NCI-H345 (cell line): Measurements from ENCODE around the gene STMN3.
"Not testable (repeated sequence)": the region's sequence is repeated elsewhere in the genome, so short reads cannot be mapped to it uniquely, and the experiment has no call there.

Source experiments
- DNase-seq: peaks from one replicate; lab custom pipeline; 2025; lab: John Stamatoyannopoulos, UW

The STMN3 gene

GRCh38 chr20:63612276-63612931 is 40.8 kb downstream of the STMN3 start:
- no peak for DNase-seq

DNA sequence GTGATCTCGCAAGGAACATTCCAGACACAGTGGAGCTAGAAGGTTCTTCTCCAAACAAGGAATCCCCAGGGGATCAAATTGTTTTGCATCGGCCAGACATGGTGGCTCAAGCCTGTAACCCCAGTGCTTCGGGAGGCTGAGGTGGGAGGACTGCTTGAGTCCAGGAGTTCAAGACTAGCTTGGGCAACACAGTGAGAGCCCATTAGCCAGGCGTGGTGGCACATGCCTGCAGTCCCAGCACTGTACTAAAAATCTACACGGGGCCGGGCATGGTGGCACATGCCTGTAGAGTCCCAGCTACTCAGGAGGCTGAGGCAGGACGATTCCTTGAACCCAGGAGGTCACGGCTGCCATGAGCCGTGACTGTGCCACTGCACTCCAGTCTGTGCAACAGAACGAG is 41.6 kb downstream of the STMN3 start:
- DNase-seq, result no peak

GRCh38 chr20:63610581-63611435 is 42.4 kb downstream of the STMN3 start:
- DNase-seq, result no peak

DNA sequence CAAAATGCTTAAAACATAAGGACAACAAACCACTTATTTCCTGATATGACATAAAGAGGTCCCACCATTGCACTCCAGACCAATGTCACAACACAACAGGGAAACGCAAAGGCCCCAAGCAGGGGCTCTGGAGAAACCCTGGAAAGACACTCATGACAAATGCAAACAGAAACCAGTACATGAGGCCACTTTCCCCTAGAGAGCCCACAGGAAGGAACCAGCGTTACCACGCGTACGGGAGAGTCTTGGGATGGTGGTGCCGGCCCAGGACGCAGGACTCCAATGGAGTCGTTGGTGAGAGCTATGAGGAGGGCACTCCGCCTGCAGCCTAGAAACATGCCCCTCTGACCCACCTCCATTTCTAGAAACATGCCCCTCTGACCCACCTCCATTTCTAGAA is 46.5 kb downstream of the STMN3 start:
- DNase-seq, result no peak

DNA sequence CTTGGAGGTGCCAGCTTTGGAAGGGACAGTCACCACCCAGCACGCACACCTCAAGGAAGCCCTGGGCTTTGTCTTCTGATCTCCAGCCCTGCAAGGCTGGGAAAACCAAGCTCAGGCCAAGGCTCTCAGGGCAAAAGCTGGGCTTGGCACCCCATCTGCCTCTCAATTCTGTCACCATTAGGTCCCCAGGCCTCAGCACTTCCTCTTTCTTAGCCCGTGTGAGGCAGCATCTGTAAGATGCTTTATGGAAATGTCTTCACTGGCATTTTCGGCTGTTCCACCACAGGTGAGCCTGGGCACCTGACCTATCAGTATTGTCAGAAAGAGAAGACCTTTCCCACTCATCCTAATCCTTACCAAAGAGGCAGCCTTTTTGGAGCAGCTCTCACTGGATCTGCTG is 50.9 kb downstream of the STMN3 start:
- no peak for DNase-seq

- not testable (repeated sequence) for DNase-seq
Measured at GRCh38 chr20:63601679-63602078, 51.5 kb downstream of the STMN3 start.

- DNase-seq, result no peak
Measured at GRCh38 chr20:63599396-63600050, 53.7 kb downstream of the STMN3 start.

GRCh38 chr20:63598479-63599395 is 54.5 kb downstream of the STMN3 start:
- no peak for DNase-seq

GRCh38 chr20:63597651-63598478 is 55.4 kb downstream of the STMN3 start:
- DNase-seq, result no peak

DNA sequence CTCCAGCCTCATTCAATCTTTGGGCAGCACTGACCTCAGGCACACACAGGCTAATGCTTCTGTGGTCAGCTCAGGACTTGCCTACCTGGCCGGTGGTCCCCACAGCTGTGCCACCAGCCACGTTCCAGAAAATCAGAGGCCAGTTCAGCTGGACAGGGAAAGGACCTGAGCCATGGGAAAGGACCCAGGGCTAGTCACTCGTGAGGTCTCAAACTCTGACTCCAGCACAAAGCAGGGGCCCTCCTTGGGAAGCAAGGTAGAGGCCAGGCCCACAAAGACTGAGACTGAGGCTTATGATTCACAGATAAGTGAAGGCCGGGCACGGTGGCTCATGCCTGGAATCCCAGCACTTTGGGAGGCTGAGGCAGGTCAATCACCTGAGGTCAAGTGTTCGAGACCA is 56.8 kb downstream of the STMN3 start:
- DNase-seq, result no peak

DNA sequence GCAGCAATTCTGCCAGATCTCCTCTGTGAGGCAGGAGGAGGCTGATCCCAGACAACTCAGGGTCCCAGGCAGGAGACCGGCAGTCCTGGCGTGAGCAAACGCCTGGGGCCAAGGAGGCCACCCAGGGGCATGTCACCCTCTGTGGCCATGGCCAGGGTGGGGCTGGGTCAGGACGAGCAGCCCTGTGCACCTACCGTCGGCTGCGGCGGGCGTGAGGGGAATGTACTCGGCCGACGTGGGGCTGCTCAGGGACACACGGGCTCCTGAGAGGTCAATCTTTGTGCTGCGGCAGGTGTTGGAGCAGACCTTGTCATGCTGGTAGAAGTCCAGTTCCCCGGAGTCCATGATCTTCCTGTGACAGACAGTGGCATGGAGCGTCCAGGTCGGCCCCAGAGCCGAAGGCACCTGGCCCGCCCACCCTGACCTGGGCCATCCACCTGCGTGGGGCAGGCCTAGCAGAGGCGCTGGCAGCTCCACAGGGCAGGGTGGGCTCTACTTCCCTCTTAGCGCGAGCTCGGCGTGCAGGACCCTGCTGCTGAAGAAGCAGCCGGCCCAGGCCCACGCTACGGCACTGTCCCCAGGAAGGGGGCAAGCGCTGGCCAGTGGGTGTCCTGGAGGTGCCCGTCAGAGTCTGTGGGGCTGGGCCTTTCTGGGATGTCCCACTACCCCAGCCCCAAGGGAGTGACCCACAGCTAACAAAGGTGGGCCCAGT is 57.7 kb downstream of the STMN3 start:
- no peak for DNase-seq

GRCh38 chr20:63594043-63594561 is 59.1 kb downstream of the STMN3 start:
- no peak for DNase-seq

- DNase-seq, result no peak
Measured at GRCh38 chr20:63592661-63593060, 60.6 kb downstream of the STMN3 start.

DNA sequence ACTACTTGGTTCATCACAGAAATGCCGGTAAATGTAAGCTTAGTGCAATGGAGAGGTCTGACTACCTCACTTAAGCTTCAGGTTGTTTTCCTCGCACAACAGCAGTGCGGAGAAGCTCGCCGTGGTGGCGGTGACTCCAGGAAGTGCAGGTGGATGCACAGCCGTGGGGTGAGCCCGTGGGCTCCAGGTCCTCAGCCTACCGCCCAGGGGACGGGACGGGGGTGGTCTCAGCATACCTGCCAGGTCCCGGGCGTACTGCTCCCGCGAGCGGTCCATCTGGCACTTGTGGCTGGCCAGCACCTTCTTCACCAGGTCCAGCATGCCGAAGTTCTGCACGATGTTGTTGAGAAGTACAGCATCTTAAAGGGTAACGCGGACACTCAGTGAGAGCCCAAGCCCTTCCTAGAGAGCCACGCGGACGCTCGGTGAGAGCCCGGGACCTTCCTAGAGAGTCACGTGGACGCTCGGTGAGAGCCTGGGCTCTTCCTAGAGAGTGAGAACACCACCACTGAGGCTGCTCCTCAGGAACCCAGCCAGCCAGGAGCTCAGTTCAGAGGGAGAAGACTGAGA is 61.4 kb downstream of the STMN3 start:
- DNase-seq, result no peak

DNA sequence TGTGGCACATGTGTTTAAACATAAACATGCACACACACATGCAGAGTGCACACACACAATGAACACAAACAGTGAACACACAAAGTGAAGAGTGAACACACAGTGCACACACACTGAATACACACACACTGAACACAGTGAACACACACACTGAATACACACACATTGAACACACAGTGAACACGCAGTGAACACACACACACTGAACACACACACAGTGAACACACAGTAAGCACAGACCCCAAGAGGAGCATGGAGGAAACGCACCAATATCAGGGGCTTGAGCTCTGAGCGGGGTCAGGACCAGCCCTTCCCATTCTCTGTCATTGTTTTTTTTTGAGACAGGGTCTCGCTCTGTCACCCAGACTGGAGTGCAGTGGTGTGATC is 62.1 kb downstream of the STMN3 start:
- no peak for DNase-seq

GRCh38 chr20:63590218-63591146 is 62.7 kb downstream of the STMN3 start:
- no peak for DNase-seq
